H1 (cell line): ENCODE measurements around the gene GABBR1.

Experiments used
- CHD1 ChIP-seq: IDR thresholded peaks from 2 replicates; pipeline ENCODE4 v1.6.1; 2012; ENCODE audit warnings: low read depth, low read length, improper control_type of control experiment
- CHD2 ChIP-seq: IDR thresholded peaks from 2 replicates; pipeline ENCODE4 v1.6.1; 2012; ENCODE audit warnings: low read length, improper control_type of control experiment
- CREB1 ChIP-seq: IDR thresholded peaks from 2 replicates; pipeline ENCODE4 v1.6.1; 2012; ENCODE audit warnings: inconsistent platforms
- MAFK ChIP-seq: IDR thresholded peaks from 2 replicates; pipeline ENCODE4 v1.6.1; 2012; ENCODE audit warnings: low read depth, mild to moderate bottlenecking, improper control_type of control experiment, low read length
- POLR2AphosphoS5 ChIP-seq: IDR thresholded peaks from 2 replicates; pipeline ENCODE4 v1.6.1; 2011; ENCODE audit warnings: low read depth, low read length
- RAD21 ChIP-seq, 2 experiments: IDR thresholded peaks in 1 of 2; conservative IDR thresholded peaks in 1 of 2; 2 replicates each; pipeline ENCODE4 v1.6.1; 2011; ENCODE audit warnings: low read depth in 2 of 2, low read length in 2 of 2, improper control_type of control experiment in 1 of 2, inconsistent platforms in 1 of 2, mild to moderate bottlenecking in 1 of 2, moderate library complexity in 1 of 2
- SUZ12 ChIP-seq: fragments of 200-600 bp; sonication (generic); IDR thresholded peaks from 2 replicates; pipeline ENCODE4 v1.6.1; 2012; ENCODE audit warnings: mild to moderate bottlenecking, inconsistent platforms, low read length, moderate library complexity, mixed read lengths
- ZNF274 ChIP-seq: IDR thresholded peaks from 2 replicates; pipeline ENCODE4 v1.7.0; 2012; ENCODE audit warnings: low read length, borderline replicate concordance; ENCODE audit errors: extremely low read depth
- TF ChIP-seq, protein P1 (sequence below), 3 experiments: IDR thresholded peaks; 1 replicate in 2 of 3; 2 replicates in 1 of 3; pipeline versions ENCODE4 v1.5.1 to v1.6.1; 2011; ENCODE audit warnings: low read length in 3 of 3, mild to moderate bottlenecking in 3 of 3, inconsistent platforms in 2 of 3, low read depth in 1 of 3, moderate library complexity in 1 of 3; ENCODE audit not compliant: insufficient read depth in 1 of 3; ENCODE audit errors: control extremely low read depth in 1 of 3
- TF ChIP-seq, protein P2 (sequence below): IDR thresholded peaks from 2 replicates; pipeline ENCODE4 v1.6.1; 2011; ENCODE audit warnings: low read length, improper control_type of control experiment

DNA sequence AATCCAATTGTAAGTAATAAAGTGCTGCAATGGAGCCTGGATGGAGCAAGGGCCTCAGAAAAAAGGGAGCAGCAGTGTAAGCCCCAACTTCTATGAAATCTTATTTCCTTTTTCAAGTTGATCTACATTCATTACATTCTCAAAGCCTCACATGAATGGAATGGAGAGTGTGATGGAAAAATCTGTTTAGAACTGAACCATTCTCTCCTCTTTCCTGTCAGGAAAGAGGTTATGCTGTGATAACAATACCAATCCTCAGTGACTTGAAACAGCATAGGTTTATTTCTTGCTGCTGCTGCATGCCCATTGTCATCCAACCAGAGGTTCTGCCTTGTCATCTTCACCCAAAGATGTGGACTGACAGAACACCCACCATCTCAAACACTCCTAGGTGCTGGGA, 56.9 kb downstream of the GABBR1 start:
- TF ChIP-seq SUZ12 = no peak
- no peak for TF ChIP-seq CREB1
- TF ChIP-seq, protein P1, sequence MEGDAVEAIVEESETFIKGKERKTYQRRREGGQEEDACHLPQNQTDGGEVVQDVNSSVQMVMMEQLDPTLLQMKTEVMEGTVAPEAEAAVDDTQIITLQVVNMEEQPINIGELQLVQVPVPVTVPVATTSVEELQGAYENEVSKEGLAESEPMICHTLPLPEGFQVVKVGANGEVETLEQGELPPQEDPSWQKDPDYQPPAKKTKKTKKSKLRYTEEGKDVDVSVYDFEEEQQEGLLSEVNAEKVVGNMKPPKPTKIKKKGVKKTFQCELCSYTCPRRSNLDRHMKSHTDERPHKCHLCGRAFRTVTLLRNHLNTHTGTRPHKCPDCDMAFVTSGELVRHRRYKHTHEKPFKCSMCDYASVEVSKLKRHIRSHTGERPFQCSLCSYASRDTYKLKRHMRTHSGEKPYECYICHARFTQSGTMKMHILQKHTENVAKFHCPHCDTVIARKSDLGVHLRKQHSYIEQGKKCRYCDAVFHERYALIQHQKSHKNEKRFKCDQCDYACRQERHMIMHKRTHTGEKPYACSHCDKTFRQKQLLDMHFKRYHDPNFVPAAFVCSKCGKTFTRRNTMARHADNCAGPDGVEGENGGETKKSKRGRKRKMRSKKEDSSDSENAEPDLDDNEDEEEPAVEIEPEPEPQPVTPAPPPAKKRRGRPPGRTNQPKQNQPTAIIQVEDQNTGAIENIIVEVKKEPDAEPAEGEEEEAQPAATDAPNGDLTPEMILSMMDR (IDR thresholded peaks at IDR 0.05; ENCODE audit: control extremely low read depth in 1 of 3, insufficient read depth in 1 of 3, low read depth in 1 of 3, low read length in 3 of 3) = no peak
- no peak for TF ChIP-seq RAD21 (IDR thresholded peaks at IDR 0.05 in 1 of 2, conservative IDR thresholded peaks at IDR 0.05 in 1 of 2; ENCODE audit: low read depth in 2 of 2, low read length in 2 of 2)
- TF ChIP-seq POLR2AphosphoS5 = no peak
- TF ChIP-seq, protein P2, sequence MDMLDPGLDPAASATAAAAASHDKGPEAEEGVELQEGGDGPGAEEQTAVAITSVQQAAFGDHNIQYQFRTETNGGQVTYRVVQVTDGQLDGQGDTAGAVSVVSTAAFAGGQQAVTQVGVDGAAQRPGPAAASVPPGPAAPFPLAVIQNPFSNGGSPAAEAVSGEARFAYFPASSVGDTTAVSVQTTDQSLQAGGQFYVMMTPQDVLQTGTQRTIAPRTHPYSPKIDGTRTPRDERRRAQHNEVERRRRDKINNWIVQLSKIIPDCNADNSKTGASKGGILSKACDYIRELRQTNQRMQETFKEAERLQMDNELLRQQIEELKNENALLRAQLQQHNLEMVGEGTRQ = no peak
- no peak for TF ChIP-seq CHD2
- TF ChIP-seq CHD1 = no peak
- no peak for TF ChIP-seq ZNF274
- TF ChIP-seq MAFK = no peak
